Fibroblast of lung (primary cell): ENCODE measurements around the gene CFAP58. TPM values are rescaled to one million over a fixed set of nuclear protein-coding genes. Genes with fewer than 3 reads are reported as not detected.

ENCODE experiments used
- DNase-seq, 2 donors: peaks; one replicate each; pipeline versions ENCODE4 v3.0.0 to v3.0.0-alpha.2; 2010; ENCODE audit warnings: low read depth in 2 of 2
- H2AFZ ChIP-seq: 2 replicates; pipeline ENCODE4 v1.5.1; 2012; ENCODE audit warnings: low read length, control low read depth, inconsistent platforms
- H3K27ac ChIP-seq: 2 replicates; pipeline ENCODE4 v1.5.1; 2011; ENCODE audit warnings: low read length, control low read depth; ENCODE audit not compliant: insufficient read depth
- H3K27me3 ChIP-seq: 2 replicates; pipeline ENCODE4 v1.5.1; 2011; ENCODE audit warnings: mild to moderate bottlenecking, low read length; ENCODE audit not compliant: control insufficient read depth, insufficient read depth
- H3K36me3 ChIP-seq: 2 replicates; pipeline ENCODE4 v1.5.1; 2011; ENCODE audit warnings: low read length; ENCODE audit not compliant: control insufficient read depth, insufficient read depth
- H3K4me1 ChIP-seq: 2 replicates; pipeline ENCODE4 v1.5.1; 2011; ENCODE audit warnings: low read length; ENCODE audit not compliant: control insufficient read depth, insufficient read depth; ENCODE audit errors: extremely low read depth
- H3K4me2 ChIP-seq: 2 replicates; pipeline ENCODE4 v1.5.1; 2011; ENCODE audit warnings: low read length, control low read depth; ENCODE audit not compliant: insufficient read depth; ENCODE audit errors: extremely low read depth
- H3K4me3 ChIP-seq, 4 experiments: fragments of 200-600 bp in 1 of 4; sonication (generic) in 1 of 4; replicated peaks in 1 of 4; 2 replicates each; pipeline ENCODE4 v1.5.1; 2011 to 2016; ENCODE audit warnings: low read length in 4 of 4, low read depth in 3 of 4, mild to moderate bottlenecking in 3 of 4, control low read depth in 2 of 4, inconsistent platforms in 1 of 4, mixed read lengths in 1 of 4; ENCODE audit not compliant: insufficient read depth in 1 of 4; ENCODE audit errors: control extremely low read depth in 1 of 4
- H3K79me2 ChIP-seq: 2 replicates; pipeline ENCODE4 v1.5.1; 2012; ENCODE audit warnings: mild to moderate bottlenecking, low read length, inconsistent platforms; ENCODE audit not compliant: control insufficient read depth, insufficient read depth
- H3K9ac ChIP-seq: 2 replicates; pipeline ENCODE4 v1.5.1; 2011; ENCODE audit warnings: mild to moderate bottlenecking, low read length, control low read depth; ENCODE audit not compliant: insufficient read depth
- H3K9me3 ChIP-seq: 2 replicates; pipeline ENCODE4 v1.5.1; 2012; ENCODE audit warnings: low read depth, low read length; ENCODE audit not compliant: control insufficient read depth, insufficient read depth
- H4K20me1 ChIP-seq: 2 replicates; pipeline ENCODE4 v1.5.1; 2011; ENCODE audit warnings: low read length; ENCODE audit not compliant: control insufficient read depth, insufficient read depth; ENCODE audit errors: extremely low read depth
- EZH2 ChIP-seq: IDR thresholded peaks from 2 replicates; pipeline ENCODE4 v1.5.1; 2012; ENCODE audit warnings: low read length, control low read depth, mild to moderate bottlenecking; ENCODE audit errors: missing control alignments
- polyA plus RNA-seq, 2 donors: library from polyadenylated mRNA; depleted of rRNA in 1 of 2; stranded (reverse) in 1 of 2; unstranded in 1 of 2; fragments of >200 nt; gene quantifications; 2 replicates each; pipeline ENCODE4 v1.2.1, GENCODE V29; 2011 to 2012; ENCODE audit warnings: missing spikeins in 1 of 2
- total RNA-seq: library from RNA; depleted of rRNA; stranded (reverse); fragments of >200 nt; gene quantifications from 2 replicates; pipeline ENCODE4 v1.2.1, GENCODE V29; 2014
- TF ChIP-seq, protein P1 (sequence below), 2 donors: IDR thresholded peaks in 1 of 2; conservative IDR thresholded peaks in 1 of 2; 1 replicate in 1 of 2; 2 replicates in 1 of 2; pipeline ENCODE4 v1.5.1; 2011 to 2012; ENCODE audit warnings: low read length in 2 of 2, control low read depth in 1 of 2, inconsistent platforms in 1 of 2, low read depth in 1 of 2, mild to moderate bottlenecking in 1 of 2

The CFAP58 gene
- total and polyA plus RNA-seq, 2 donors (not counting 1 experiment from before 2014, with no cell fraction given), result 0.33 to 0.42 TPM

DNA sequence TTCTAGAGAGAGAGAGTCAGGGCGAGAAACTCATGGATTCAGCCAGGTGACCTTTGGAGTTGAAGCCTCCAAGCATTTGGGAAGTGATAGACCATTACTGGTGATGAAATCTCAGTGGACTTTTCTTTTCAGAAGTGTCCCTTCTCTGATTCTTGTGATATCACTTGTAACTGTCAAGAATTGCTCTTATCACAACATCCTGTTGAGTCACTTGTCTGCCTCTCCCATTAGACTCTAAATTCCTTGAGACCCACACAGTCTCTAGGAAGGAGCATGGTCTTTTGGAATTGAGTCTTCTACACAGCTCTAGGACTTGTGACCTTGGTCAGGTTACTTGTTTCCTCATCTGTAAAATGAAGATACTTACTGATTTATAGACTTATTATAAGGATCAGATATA, 81.0 kb downstream of the CFAP58 start:
- Histone ChIP-seq H3K4me3 (no peak overlapping the region), H2AFZ (no peak overlapping the region), H3K9me3 (no peaks in the 10 kb centered on the region), H3K4me2 (no peak overlapping the region), H3K9ac (no peak overlapping the region), H3K27ac (no peak overlapping the region), H3K27me3 (no peaks in the 10 kb centered on the region), H4K20me1 (no peaks in the 10 kb centered on the region), H3K36me3 (no peaks in the 10 kb centered on the region), H3K4me1 (no peaks in the 10 kb centered on the region), H3K79me2 (no peaks in the 10 kb centered on the region)
- peak in 1 of 2 donors; percentile 48 for DNase-seq
- TF ChIP-seq, protein P1, sequence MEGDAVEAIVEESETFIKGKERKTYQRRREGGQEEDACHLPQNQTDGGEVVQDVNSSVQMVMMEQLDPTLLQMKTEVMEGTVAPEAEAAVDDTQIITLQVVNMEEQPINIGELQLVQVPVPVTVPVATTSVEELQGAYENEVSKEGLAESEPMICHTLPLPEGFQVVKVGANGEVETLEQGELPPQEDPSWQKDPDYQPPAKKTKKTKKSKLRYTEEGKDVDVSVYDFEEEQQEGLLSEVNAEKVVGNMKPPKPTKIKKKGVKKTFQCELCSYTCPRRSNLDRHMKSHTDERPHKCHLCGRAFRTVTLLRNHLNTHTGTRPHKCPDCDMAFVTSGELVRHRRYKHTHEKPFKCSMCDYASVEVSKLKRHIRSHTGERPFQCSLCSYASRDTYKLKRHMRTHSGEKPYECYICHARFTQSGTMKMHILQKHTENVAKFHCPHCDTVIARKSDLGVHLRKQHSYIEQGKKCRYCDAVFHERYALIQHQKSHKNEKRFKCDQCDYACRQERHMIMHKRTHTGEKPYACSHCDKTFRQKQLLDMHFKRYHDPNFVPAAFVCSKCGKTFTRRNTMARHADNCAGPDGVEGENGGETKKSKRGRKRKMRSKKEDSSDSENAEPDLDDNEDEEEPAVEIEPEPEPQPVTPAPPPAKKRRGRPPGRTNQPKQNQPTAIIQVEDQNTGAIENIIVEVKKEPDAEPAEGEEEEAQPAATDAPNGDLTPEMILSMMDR (conservative IDR thresholded peaks at IDR 0.05 in 1 of 2, IDR thresholded peaks at IDR 0.05 in 1 of 2; ENCODE audit: low read depth in 1 of 2, low read length in 2 of 2), result no peak
- TF ChIP-seq EZH2, result no peak

DNA sequence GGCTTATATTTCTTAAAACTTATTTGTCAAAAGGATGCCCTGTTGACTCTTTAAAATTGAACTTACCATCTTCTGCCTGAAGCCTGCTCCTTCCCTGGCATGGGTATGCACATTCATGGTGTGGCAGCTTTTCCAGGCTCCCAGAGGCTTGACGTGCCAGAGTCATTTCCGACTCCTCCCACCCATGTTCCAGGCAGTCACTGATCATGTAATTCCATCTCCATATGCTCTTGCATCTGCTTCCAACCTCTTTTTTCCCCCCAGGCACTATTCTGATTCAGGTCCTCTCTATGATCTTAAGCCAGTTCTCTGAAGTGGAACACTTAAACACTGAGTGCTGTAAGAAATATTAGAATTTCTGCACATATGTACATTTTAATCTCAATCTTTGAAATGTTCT, 82.2 kb downstream of the CFAP58 start:
- Histone ChIP-seq H3K79me2 (no peaks in the 10 kb centered on the region), H3K9ac (no peak overlapping the region), H3K36me3 (no peaks in the 10 kb centered on the region), H3K27ac (no peak overlapping the region), H3K4me2 (no peak overlapping the region), H4K20me1 (no peaks in the 10 kb centered on the region), H2AFZ (no peak overlapping the region), H3K27me3 (no peaks in the 10 kb centered on the region), H3K9me3 (no peaks in the 10 kb centered on the region), H3K4me3 (no peak overlapping the region), H3K4me1 (peaks cover 2% of the 10 kb centered on the region)
- DNase-seq, result no peak
- TF ChIP-seq, protein P1 (conservative IDR thresholded peaks at IDR 0.05 in 1 of 2, IDR thresholded peaks at IDR 0.05 in 1 of 2; ENCODE audit: low read depth in 1 of 2, low read length in 2 of 2), result no peak
- no peak for TF ChIP-seq EZH2

DNA sequence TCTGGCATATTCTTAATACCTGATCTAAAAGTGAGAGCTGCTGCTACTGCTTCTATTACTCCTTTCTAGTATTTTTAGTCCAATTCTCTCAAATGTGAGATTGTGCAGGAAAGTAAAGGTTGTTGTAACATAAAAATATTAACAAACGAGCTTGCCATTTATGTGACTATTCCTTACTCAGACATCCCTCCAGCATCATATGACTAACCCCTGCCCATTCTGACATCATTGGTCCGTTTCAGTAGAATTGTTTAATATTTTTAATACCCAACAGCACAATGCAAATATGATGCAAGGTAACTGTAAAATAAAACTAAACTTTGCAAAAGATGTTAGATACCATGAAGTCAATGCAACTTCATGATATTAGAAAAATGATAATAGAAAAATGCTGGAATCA, 83.6 kb downstream of the CFAP58 start:
- Histone ChIP-seq H3K36me3 (no peaks in the 10 kb centered on the region), H3K9ac (no peak overlapping the region), H3K27me3 (no peaks in the 10 kb centered on the region), H4K20me1 (no peaks in the 10 kb centered on the region), H3K4me1 (peaks cover 6% of the 10 kb centered on the region), H3K9me3 (no peaks in the 10 kb centered on the region), H3K4me3 (no peak overlapping the region), H3K79me2 (no peaks in the 10 kb centered on the region), H2AFZ (no peak overlapping the region), H3K27ac (no peak overlapping the region), H3K4me2 (no peak overlapping the region)
- DNase-seq, result peak in 1 of 2 donors; percentile 14
- TF ChIP-seq EZH2, result no peak
- TF ChIP-seq, protein P1 (conservative IDR thresholded peaks at IDR 0.05 in 1 of 2, IDR thresholded peaks at IDR 0.05 in 1 of 2; ENCODE audit: low read depth in 1 of 2, low read length in 2 of 2), result no peak
